ENCODE measurements around the gene OR2D2. TPM values are rescaled to one million over a fixed set of nuclear protein-coding genes. Genes with fewer than 3 reads are reported as not detected.

The OR2D2 gene
- total and polyA plus RNA-seq, 2 of the 13 experiments (the other 11 are each of a cell fraction or from before 2014, with no cell fraction given) = not detected

DNA sequence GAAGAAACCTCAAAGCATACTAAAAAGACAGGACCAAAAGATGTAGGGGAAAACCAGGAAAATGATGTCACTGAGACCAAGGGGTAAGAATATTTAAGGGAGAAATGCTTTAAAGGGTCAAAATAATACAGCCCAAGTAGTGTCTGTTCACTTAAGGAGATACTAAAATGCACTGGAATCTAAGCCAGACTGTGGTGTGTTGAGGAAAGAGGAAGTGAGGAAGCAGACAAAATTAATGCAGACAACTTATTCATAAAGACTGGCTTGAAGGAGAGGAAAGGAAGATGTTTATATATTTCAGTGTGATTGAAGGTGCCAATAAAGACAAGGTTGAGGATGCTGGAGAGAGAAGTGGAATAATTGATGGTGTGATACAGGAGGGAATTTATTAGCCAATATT, 49.7 kb upstream of the OR2D2 start (continued):
- TF ChIP-seq, protein P1, sequence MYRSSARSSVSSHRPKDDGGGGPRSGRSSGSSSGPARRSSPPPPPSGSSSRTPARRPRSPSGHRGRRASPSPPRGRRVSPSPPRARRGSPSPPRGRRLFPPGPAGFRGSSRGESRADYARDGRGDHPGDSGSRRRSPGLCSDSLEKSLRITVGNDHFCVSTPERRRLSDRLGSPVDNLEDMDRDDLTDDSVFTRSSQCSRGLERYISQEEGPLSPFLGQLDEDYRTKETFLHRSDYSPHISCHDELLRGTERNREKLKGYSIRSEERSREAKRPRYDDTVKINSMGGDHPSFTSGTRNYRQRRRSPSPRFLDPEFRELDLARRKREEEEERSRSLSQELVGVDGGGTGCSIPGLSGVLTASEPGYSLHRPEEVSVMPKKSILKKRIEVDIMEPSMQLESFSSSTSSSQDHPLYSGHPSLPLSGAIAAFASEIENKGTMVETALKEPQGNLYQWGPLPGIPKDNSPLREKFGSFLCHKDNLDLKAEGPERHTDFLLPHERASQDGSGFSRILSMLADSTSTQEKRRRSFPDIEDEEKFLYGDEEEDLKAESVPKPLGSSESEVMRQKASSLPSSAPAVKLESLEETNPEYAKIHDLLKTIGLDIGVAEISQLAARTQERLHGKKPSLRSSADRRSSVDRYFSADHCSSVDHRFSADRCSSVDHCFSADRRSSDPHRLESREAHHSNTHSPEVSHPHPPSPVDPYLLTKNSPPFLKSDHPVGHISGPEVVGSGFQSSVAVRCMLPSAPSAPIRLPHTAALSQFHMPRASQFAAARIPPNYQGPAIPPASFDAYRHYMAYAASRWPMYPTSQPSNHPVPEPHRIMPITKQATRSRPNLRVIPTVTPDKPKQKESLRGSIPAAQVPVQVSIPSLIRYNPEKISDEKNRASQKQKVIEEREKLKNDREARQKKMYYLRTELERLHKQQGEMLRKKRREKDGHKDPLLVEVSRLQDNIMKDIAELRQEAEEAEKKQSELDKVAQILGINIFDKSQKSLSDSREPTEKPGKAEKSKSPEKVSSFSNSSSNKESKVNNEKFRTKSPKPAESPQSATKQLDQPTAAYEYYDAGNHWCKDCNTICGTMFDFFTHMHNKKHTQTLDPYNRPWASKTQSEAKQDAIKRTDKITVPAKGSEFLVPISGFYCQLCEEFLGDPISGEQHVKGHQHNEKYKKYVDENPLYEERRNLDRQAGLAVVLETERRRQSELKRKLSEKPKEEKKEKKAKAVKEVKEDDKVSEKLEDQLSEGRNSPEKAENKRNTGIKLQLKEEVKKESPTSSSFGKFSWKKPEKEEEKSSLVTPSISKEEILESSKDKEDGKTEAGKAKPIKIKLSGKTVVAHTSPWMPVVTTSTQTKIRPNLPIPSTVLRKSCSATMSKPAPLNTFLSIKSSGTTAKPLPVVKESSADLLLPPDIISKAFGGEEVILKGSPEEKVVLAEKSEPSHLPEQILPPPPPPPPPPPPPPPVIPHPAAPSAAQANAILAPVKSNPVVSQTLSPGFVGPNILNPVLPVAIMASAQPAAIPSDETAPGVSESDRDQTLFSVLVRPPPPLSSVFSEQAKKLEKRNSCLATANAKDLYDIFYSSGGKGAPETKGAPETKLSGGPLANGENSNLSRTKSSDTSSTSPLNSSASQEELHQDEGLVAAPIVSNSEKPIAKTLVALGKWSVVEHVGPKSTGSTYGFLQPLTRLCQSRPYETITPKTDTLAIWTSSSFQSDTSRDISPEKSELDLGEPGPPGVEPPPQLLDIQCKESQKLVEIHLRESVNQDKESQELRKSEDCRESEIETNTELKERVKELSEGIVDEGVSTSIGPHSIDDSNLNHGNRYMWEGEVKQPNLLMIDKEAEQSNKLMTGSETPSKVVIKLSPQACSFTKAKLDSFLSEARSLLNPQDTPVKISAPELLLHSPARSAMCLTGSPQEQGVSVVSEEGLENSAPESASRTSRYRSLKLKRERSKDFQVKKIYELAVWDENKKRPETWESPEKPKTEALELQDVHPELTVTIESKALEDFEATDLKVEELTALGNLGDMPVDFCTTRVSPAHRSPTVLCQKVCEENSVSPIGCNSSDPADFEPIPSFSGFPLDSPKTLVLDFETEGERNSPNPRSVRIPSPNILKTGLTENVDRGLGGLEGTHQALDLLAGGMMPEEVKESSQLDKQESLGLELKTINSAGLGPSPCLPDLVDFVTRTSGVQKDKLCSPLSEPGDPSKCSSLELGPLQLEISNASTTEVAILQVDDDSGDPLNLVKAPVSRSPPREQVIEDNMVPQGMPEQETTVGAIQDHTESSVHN (CRISPR knock-in tag; IDR thresholded peaks at IDR 0.05) = no peak
- TF ChIP-seq, protein P2, sequence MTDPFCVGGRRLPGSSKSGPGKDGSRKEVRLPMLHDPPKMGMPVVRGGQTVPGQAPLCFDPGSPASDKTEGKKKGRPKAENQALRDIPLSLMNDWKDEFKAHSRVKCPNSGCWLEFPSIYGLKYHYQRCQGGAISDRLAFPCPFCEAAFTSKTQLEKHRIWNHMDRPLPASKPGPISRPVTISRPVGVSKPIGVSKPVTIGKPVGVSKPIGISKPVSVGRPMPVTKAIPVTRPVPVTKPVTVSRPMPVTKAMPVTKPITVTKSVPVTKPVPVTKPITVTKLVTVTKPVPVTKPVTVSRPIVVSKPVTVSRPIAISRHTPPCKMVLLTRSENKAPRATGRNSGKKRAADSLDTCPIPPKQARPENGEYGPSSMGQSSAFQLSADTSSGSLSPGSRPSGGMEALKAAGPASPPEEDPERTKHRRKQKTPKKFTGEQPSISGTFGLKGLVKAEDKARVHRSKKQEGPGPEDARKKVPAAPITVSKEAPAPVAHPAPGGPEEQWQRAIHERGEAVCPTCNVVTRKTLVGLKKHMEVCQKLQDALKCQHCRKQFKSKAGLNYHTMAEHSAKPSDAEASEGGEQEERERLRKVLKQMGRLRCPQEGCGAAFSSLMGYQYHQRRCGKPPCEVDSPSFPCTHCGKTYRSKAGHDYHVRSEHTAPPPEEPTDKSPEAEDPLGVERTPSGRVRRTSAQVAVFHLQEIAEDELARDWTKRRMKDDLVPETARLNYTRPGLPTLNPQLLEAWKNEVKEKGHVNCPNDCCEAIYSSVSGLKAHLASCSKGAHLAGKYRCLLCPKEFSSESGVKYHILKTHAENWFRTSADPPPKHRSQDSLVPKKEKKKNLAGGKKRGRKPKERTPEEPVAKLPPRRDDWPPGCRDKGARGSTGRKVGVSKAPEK (CRISPR knock-in tag; IDR thresholded peaks at IDR 0.05; ENCODE audit: borderline replicate concordance) = no peak
- no peak for TF ChIP-seq E2F5 (CRISPR knock-in tag; conservative IDR thresholded peaks at IDR 0.05)
- TF ChIP-seq, protein P3, sequence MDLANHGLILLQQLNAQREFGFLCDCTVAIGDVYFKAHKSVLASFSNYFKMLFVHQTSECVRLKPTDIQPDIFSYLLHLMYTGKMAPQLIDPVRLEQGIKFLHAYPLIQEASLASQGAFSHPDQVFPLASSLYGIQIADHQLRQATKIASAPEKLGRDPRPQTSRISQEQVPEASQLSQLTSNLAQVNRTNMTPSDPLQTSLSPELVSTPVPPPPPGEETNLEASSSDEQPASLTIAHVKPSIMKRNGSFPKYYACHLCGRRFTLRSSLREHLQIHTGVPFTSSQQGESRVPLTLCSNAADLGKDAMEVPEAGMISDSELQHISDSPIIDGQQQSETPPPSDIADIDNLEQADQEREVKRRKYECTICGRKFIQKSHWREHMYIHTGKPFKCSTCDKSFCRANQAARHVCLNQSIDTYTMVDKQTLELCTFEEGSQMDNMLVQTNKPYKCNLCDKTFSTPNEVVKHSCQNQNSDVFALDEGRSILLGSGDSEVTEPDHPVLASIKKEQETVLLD (CRISPR knock-in tag; IDR thresholded peaks at IDR 0.05; ENCODE audit: low read depth) = no peak
- no peak for TF ChIP-seq ZBTB21 (CRISPR knock-in tag; IDR thresholded peaks at IDR 0.05)
- no peak for TF ChIP-seq SKI (IDR thresholded peaks at IDR 0.05; ENCODE audit: partially characterized antibody)
- TF ChIP-seq WIZ (CRISPR knock-in tag; IDR thresholded peaks at IDR 0.05) = no peak
